ENCODE results near the gene KCNE2. TPM values are rescaled to one million over a fixed set of nuclear protein-coding genes. Genes with fewer than 3 reads are reported as not detected.
A peak's percentile ranks its signal among the peaks of the same experiment; 100 is the strongest.
"Not testable (repeated sequence)": the region's sequence is repeated elsewhere in the genome, so short reads cannot be mapped to it uniquely, and the experiment has no call there.

The KCNE2 gene
- total and polyA plus RNA-seq, 4 donors: 0.31 to 0.65 TPM; not detected in 2

GRCh38 chr21:34367320-34367935, 3.6 kb downstream of the KCNE2 start:
- H3K36me3 ChIP-seq (ENCODE audit: control insufficient read depth in 4 of 4, insufficient read depth in 4 of 4, low read length in 4 of 4): no peaks in the 10 kb centered on the region
- 72% methylated on average over 3 of the region's 3 CpGs for WGBS, 2 donors
- no peak for ATAC-seq (ENCODE audit: insufficient read depth, low FRiP score)
- no peak overlapping the region for H3K4me3 ChIP-seq
- peak; percentile 56 to 82 (median 82) for DNase-seq
- no peaks in the 10 kb centered on the region for H3K27me3 ChIP-seq (ENCODE audit: control insufficient read depth in 3 of 3, insufficient read depth in 3 of 3, low read length in 2 of 3)
- no peaks in the 10 kb centered on the region for H3K4me1 ChIP-seq (ENCODE audit: control insufficient read depth in 5 of 5, insufficient read depth in 5 of 5, low read length in 5 of 5)
- H3K9me3 ChIP-seq (ENCODE audit: control insufficient read depth in 4 of 4, insufficient read depth in 3 of 4, low read length in 3 of 4): no peaks in the 10 kb centered on the region
- TF ChIP-seq CTCF (IDR thresholded peaks at IDR 0.05; ENCODE audit: control extremely low read depth, extremely low read depth): peak; percentile 44
- H3K27ac ChIP-seq (ENCODE audit: low read depth in 1 of 2, low read length in 1 of 2): no peak overlapping the region
- no peak overlapping the region for H3K9ac ChIP-seq (ENCODE audit: insufficient read depth in 1 of 2, low read length in 2 of 2)

- no peak overlapping the region for H3K4me3 ChIP-seq
- H3K27me3 ChIP-seq (ENCODE audit: control insufficient read depth in 3 of 3, insufficient read depth in 3 of 3, low read length in 2 of 3): no peaks in the 10 kb centered on the region
- 48 to 78% methylated on average over 1 of the region's 1 CpG for WGBS, 2 donors
- H3K27ac ChIP-seq (ENCODE audit: low read depth in 1 of 2, low read length in 1 of 2): no peak overlapping the region
- no peaks in the 10 kb centered on the region for H3K36me3 ChIP-seq (ENCODE audit: control insufficient read depth in 4 of 4, insufficient read depth in 4 of 4, low read length in 4 of 4)
- no peaks in the 10 kb centered on the region for H3K9me3 ChIP-seq (ENCODE audit: control insufficient read depth in 4 of 4, insufficient read depth in 3 of 4, low read length in 3 of 4)
- TF ChIP-seq CTCF (IDR thresholded peaks at IDR 0.05; ENCODE audit: control extremely low read depth, extremely low read depth): no peak
- H3K9ac ChIP-seq (ENCODE audit: insufficient read depth in 1 of 2, low read length in 2 of 2): no peak overlapping the region
- no peaks in the 10 kb centered on the region for H3K4me1 ChIP-seq (ENCODE audit: control insufficient read depth in 5 of 5, insufficient read depth in 5 of 5, low read length in 5 of 5)
- ATAC-seq (ENCODE audit: insufficient read depth, low FRiP score): no peak
- no peak for DNase-seq
Measured at GRCh38 chr21:34369741-34370140, 5.9 kb downstream of the KCNE2 start.

GRCh38 chr21:34372321-34372720, 8.5 kb downstream of the KCNE2 start:
- no peak for TF ChIP-seq CTCF (IDR thresholded peaks at IDR 0.05; ENCODE audit: control extremely low read depth, extremely low read depth)
- H3K27me3 ChIP-seq (ENCODE audit: control insufficient read depth in 3 of 3, insufficient read depth in 3 of 3, low read length in 2 of 3): no peaks in the 10 kb centered on the region
- 87 to 95% methylated on average over 5 of the region's 5 CpGs for WGBS, 2 donors
- no peak overlapping the region for H3K27ac ChIP-seq (ENCODE audit: low read depth in 1 of 2, low read length in 1 of 2)
- no peak overlapping the region for H3K4me3 ChIP-seq
- H3K9me3 ChIP-seq (ENCODE audit: control insufficient read depth in 4 of 4, insufficient read depth in 3 of 4, low read length in 3 of 4): no peaks in the 10 kb centered on the region
- H3K4me1 ChIP-seq (ENCODE audit: control insufficient read depth in 5 of 5, insufficient read depth in 5 of 5, low read length in 5 of 5): no peaks in the 10 kb centered on the region
- H3K9ac ChIP-seq (ENCODE audit: insufficient read depth in 1 of 2, low read length in 2 of 2): no peak overlapping the region
- H3K36me3 ChIP-seq (ENCODE audit: control insufficient read depth in 4 of 4, insufficient read depth in 4 of 4, low read length in 4 of 4): no peaks in the 10 kb centered on the region
- ATAC-seq (ENCODE audit: insufficient read depth, low FRiP score): no peak
- DNase-seq: no peak

GRCh38 chr21:34374462-34374861, 10.7 kb downstream of the KCNE2 start:
- not testable (repeated sequence) for H3K36me3 ChIP-seq (ENCODE audit: control insufficient read depth in 4 of 4, insufficient read depth in 4 of 4, low read length in 4 of 4); H3K4me1 ChIP-seq (ENCODE audit: control insufficient read depth in 5 of 5, insufficient read depth in 5 of 5, low read length in 5 of 5); ATAC-seq (ENCODE audit: insufficient read depth, low FRiP score); H3K27ac ChIP-seq (ENCODE audit: low read depth in 1 of 2, low read length in 1 of 2); DNase-seq; H3K4me3 ChIP-seq; H3K27me3 ChIP-seq (ENCODE audit: control insufficient read depth in 3 of 3, insufficient read depth in 3 of 3, low read length in 2 of 3); H3K9me3 ChIP-seq (ENCODE audit: control insufficient read depth in 4 of 4, insufficient read depth in 3 of 4, low read length in 3 of 4); H3K9ac ChIP-seq (ENCODE audit: insufficient read depth in 1 of 2, low read length in 2 of 2)
- WGBS, 2 donors: no CpG with 5 or more reads among the region's 8 CpGs

GRCh38 chr21:34374940-34375618, 11.3 kb downstream of the KCNE2 start, which contains the start of gene SMIM11:
Gene SMIM11, plus strand, starts transcription at chr21:34375507. Its CDS starts 3,998 bp downstream, at chr21:34379505.
- not testable (repeated sequence) for H3K36me3 ChIP-seq (ENCODE audit: control insufficient read depth in 4 of 4, insufficient read depth in 4 of 4, low read length in 4 of 4); H3K27ac ChIP-seq (ENCODE audit: low read depth in 1 of 2, low read length in 1 of 2); H3K4me3 ChIP-seq; H3K9me3 ChIP-seq (ENCODE audit: control insufficient read depth in 4 of 4, insufficient read depth in 3 of 4, low read length in 3 of 4); H3K27me3 ChIP-seq (ENCODE audit: control insufficient read depth in 3 of 3, insufficient read depth in 3 of 3, low read length in 2 of 3); H3K9ac ChIP-seq (ENCODE audit: insufficient read depth in 1 of 2, low read length in 2 of 2); H3K4me1 ChIP-seq (ENCODE audit: control insufficient read depth in 5 of 5, insufficient read depth in 5 of 5, low read length in 5 of 5); DNase-seq
- peak; percentile 90 for ATAC-seq (ENCODE audit: insufficient read depth, low FRiP score)
- no CpG with 5 or more reads among the region's 49 CpGs for WGBS, 2 donors

GRCh38 chr21:34375619-34375972, 11.8 kb downstream of the KCNE2 start:
- no CpG with 5 or more reads among the region's 33 CpGs for WGBS, 2 donors
- ATAC-seq (ENCODE audit: insufficient read depth, low FRiP score): peak; percentile 70
- H3K27me3 ChIP-seq (ENCODE audit: control insufficient read depth in 3 of 3, insufficient read depth in 3 of 3, low read length in 2 of 3); H3K9ac ChIP-seq (ENCODE audit: insufficient read depth in 1 of 2, low read length in 2 of 2); H3K27ac ChIP-seq (ENCODE audit: low read depth in 1 of 2, low read length in 1 of 2); H3K36me3 ChIP-seq (ENCODE audit: control insufficient read depth in 4 of 4, insufficient read depth in 4 of 4, low read length in 4 of 4); DNase-seq; H3K9me3 ChIP-seq (ENCODE audit: control insufficient read depth in 4 of 4, insufficient read depth in 3 of 4, low read length in 3 of 4); H3K4me1 ChIP-seq (ENCODE audit: control insufficient read depth in 5 of 5, insufficient read depth in 5 of 5, low read length in 5 of 5); H3K4me3 ChIP-seq: not testable (repeated sequence)

All from lung (tissue), 12 donors.